ENCODE measurements around the gene SERPINA3. TPM values are rescaled to one million over a fixed set of nuclear protein-coding genes. Genes with fewer than 3 reads are reported as not detected.

SERPINA3 gene
- polyA plus RNA-seq, 1 donor (not counting 4 experiments of a cell fraction or from before 2014, with no cell fraction given): 0.50 TPM

DNA sequence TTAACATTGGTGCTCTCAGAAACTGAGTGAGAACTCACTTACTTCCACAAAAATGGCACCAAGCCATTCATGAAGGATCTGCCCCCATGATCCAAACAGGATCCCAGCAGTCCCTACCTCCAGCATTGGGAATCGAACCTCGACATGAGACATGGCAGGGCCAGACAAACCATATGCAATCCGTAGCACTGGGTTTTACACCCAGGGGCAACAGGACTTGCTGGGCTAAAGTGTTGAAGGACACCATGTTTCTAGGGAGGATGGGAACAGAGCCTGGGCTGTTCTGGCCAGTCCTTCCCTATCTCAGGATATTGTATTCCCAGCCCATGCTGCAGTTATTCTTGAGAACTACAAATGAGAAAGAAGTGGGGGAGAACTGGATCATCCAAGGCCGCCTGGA lies 36.6 kb downstream of the SERPINA3 start:
- Histone ChIP-seq H3K4me3 (ENCODE audit: control insufficient read depth in 2 of 3, extremely low read depth in 1 of 3, insufficient read depth in 2 of 3, low read depth in 1 of 3, low read length in 3 of 3) (no peak overlapping the region), H4K20me1 (ENCODE audit: control insufficient read depth, extremely low read depth, insufficient read depth, low read length) (no peaks in the 10 kb centered on the region), H3K9me1 (ENCODE audit: control insufficient read depth, extremely low read depth, insufficient read depth, low read length) (no peaks in the 10 kb centered on the region), H3K27ac (ENCODE audit: control insufficient read depth, insufficient read depth, low read length) (no peak overlapping the region), H3K36me3 (ENCODE audit: control insufficient read depth in 2 of 2, extremely low read depth in 1 of 2, insufficient read depth in 2 of 2, low read length in 2 of 2) (no peaks in the 10 kb centered on the region), H3K4me2 (ENCODE audit: control insufficient read depth, extremely low read depth, insufficient read depth, low read depth, low read length) (no peak overlapping the region), H3K4me1 (ENCODE audit: control insufficient read depth, extremely low read depth, insufficient read depth, low read length) (no peaks in the 10 kb centered on the region), H3K79me2 (ENCODE audit: control insufficient read depth, insufficient read depth, low read length) (no peaks in the 10 kb centered on the region), H3K9me3 (ENCODE audit: control insufficient read depth, low read depth, low read length) (no peaks in the 10 kb centered on the region), H3K27me3 (ENCODE audit: control insufficient read depth, extremely low read depth, insufficient read depth, low read length) (no peaks in the 10 kb centered on the region), H3K9ac (ENCODE audit: control insufficient read depth, extremely low read depth, insufficient read depth, low read length) (no peak overlapping the region), H2AFZ (ENCODE audit: control insufficient read depth, low read length) (no peak overlapping the region)
- DNase-seq (ENCODE audit: low read depth, low spot score) (no peak), FAIRE-seq (no peak)
- dilution Hi-C loops (cut with MboI; ENCODE audit: extremely low pct_ligation_motif_present, low sequenced_read_pairs): no loop called here
- no peak for TF ChIP-seq EZH2 (IDR thresholded peaks at IDR 0.05; ENCODE audit: low read length)
- TF ChIP-seq, protein P1, sequence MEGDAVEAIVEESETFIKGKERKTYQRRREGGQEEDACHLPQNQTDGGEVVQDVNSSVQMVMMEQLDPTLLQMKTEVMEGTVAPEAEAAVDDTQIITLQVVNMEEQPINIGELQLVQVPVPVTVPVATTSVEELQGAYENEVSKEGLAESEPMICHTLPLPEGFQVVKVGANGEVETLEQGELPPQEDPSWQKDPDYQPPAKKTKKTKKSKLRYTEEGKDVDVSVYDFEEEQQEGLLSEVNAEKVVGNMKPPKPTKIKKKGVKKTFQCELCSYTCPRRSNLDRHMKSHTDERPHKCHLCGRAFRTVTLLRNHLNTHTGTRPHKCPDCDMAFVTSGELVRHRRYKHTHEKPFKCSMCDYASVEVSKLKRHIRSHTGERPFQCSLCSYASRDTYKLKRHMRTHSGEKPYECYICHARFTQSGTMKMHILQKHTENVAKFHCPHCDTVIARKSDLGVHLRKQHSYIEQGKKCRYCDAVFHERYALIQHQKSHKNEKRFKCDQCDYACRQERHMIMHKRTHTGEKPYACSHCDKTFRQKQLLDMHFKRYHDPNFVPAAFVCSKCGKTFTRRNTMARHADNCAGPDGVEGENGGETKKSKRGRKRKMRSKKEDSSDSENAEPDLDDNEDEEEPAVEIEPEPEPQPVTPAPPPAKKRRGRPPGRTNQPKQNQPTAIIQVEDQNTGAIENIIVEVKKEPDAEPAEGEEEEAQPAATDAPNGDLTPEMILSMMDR (optimal IDR thresholded peaks at IDR 0.05 in 1 of 3, IDR thresholded peaks at IDR 0.05 in 1 of 3, conservative IDR thresholded peaks at IDR 0.05 in 1 of 3; ENCODE audit: extremely low read depth in 1 of 3, insufficient read depth in 2 of 3, low read length in 3 of 3): no peak

DNA sequence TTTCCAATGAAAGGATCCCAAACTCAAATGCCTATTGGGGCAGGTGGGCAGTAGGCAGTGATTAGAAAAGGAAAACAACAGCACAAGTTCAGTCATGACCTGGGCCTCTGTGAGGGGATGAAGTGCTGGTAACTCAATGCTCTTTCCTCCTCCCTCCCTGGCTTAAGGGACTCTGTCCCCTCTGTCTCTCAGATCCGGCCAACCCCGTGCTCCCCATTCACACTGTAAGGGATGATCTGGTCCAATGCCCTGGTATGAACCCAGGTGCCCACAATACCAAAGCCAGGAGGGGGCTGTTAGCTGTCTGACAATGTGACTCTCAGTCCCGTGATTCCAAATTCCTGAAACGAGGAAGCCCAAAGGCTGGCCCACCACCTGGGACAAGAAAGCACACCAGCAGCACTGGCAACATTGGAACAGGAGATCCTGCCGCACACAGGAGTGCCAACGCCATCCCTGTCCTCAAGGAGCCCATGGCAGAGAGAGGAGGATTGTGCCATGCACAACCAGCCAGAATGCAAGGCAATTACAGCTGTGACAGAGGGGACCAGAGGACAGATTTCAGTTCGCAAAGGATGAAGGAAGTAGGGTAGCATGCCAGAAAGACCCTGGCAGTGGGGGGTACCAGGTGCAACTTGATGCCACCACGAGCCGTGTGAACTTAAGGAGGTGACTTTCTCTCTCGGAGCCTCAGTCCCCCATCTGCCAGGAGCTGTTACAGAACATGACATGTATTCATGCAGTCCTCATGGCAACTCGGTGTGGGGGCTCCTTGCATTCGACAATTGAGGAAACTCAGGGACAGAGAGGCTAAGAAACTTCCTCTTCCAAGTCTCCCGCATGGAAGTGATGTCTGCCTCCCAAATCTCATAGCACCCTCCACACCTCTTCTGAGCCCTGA lies 37.6 kb downstream of the SERPINA3 start:
- Histone ChIP-seq H3K27me3 (ENCODE audit: control insufficient read depth, extremely low read depth, insufficient read depth, low read length) (no peaks in the 10 kb centered on the region), H3K4me3 (ENCODE audit: control insufficient read depth in 2 of 3, extremely low read depth in 1 of 3, insufficient read depth in 2 of 3, low read depth in 1 of 3, low read length in 3 of 3) (no peak overlapping the region), H3K36me3 (ENCODE audit: control insufficient read depth in 2 of 2, extremely low read depth in 1 of 2, insufficient read depth in 2 of 2, low read length in 2 of 2) (no peaks in the 10 kb centered on the region), H3K9me3 (ENCODE audit: control insufficient read depth, low read depth, low read length) (no peaks in the 10 kb centered on the region), H3K4me1 (ENCODE audit: control insufficient read depth, extremely low read depth, insufficient read depth, low read length) (no peaks in the 10 kb centered on the region), H3K9ac (ENCODE audit: control insufficient read depth, extremely low read depth, insufficient read depth, low read length) (no peak overlapping the region), H3K4me2 (ENCODE audit: control insufficient read depth, extremely low read depth, insufficient read depth, low read depth, low read length) (no peak overlapping the region), H3K9me1 (ENCODE audit: control insufficient read depth, extremely low read depth, insufficient read depth, low read length) (no peaks in the 10 kb centered on the region), H4K20me1 (ENCODE audit: control insufficient read depth, extremely low read depth, insufficient read depth, low read length) (no peaks in the 10 kb centered on the region), H2AFZ (ENCODE audit: control insufficient read depth, low read length) (no peak overlapping the region), H3K79me2 (ENCODE audit: control insufficient read depth, insufficient read depth, low read length) (no peaks in the 10 kb centered on the region), H3K27ac (ENCODE audit: control insufficient read depth, insufficient read depth, low read length) (no peak overlapping the region)
- no peak for TF ChIP-seq EZH2 (IDR thresholded peaks at IDR 0.05; ENCODE audit: low read length)
- TF ChIP-seq, protein P1 (optimal IDR thresholded peaks at IDR 0.05 in 1 of 3, IDR thresholded peaks at IDR 0.05 in 1 of 3, conservative IDR thresholded peaks at IDR 0.05 in 1 of 3; ENCODE audit: extremely low read depth in 1 of 3, insufficient read depth in 2 of 3, low read length in 3 of 3): no peak
- no peak for DNase-seq (ENCODE audit: low read depth, low spot score)
- dilution Hi-C loops (cut with MboI; ENCODE audit: extremely low pct_ligation_motif_present, low sequenced_read_pairs): no loop called here
- no peak for FAIRE-seq
